Measurements from ENCODE around the gene ZNF638.

GRCh38 chr2:71332435-71332796, 834 bp downstream of the ZNF638 start:
- TF ChIP-seq FOXM1 (IDR thresholded peaks at IDR 0.05; ENCODE audit: low read depth), result no peak
- no peak for TF ChIP-seq CTCF (IDR thresholded peaks at IDR 0.05)
- TF ChIP-seq POLR2AphosphoS5 (IDR thresholded peaks at IDR 0.05; ENCODE audit: low read depth, low read length), result no peak
- TF ChIP-seq EZH2phosphoT487 (IDR thresholded peaks at IDR 0.05; ENCODE audit: borderline replicate concordance, low read depth), result no peak
- TF ChIP-seq PBX3 (IDR thresholded peaks at IDR 0.05), result no peak
- TF ChIP-seq FOSL2 (IDR thresholded peaks at IDR 0.05; ENCODE audit: borderline replicate concordance, low read depth), result no peak
